A549 (cell line): ENCODE results near the gene DNAJB6.

Experiments
- BHLHE40 ChIP-seq: IDR thresholded peaks from 2 replicates; pipeline ENCODE4 v1.6.1; 2012; ENCODE audit warnings: low read depth, low read length, inconsistent platforms
- CTCF ChIP-seq: fragments of >200 bp; sonication (Bioruptor Twin); formaldehyde crosslinking; IDR thresholded peaks from 3 replicates; pipeline ENCODE4 v1.5.1; 2016
- E2F6 ChIP-seq: IDR thresholded peaks from 2 replicates; pipeline ENCODE4 v1.6.1; 2012; ENCODE audit warnings: low read depth, borderline replicate concordance
- JUNB ChIP-seq: fragments of >200 bp; sonication (Bioruptor Twin); formaldehyde crosslinking; IDR thresholded peaks from 2 replicates; pipeline ENCODE4 v1.6.1; 2016
- MAX ChIP-seq: IDR thresholded peaks from 2 replicates; pipeline ENCODE4 v1.6.1; 2012
- MYC ChIP-seq: IDR thresholded peaks from 2 replicates; pipeline ENCODE4 v1.6.1; 2012; ENCODE audit warnings: mild to moderate bottlenecking, inconsistent platforms, low read length, improper control_type of control experiment, borderline replicate concordance
- POLR2A ChIP-seq: IDR thresholded peaks from 2 replicates; pipeline ENCODE4 v1.6.1; 2012; ENCODE audit warnings: mild to moderate bottlenecking, low read length

- TF ChIP-seq E2F6 (no peak), MYC (no peak), POLR2A (no peak), MAX (no peak), CTCF (no peak), BHLHE40 (no peak), JUNB (no peak)
Observed at GRCh38 chr7:157464971-157465886, 128.4 kb downstream of the DNAJB6 start.
